K562 (cell line): ENCODE measurements around the gene DOCK8. TPM values are rescaled to one million over a fixed set of nuclear protein-coding genes. Genes with fewer than 3 reads are reported as not detected.
"Not testable (repeated sequence)": the region's sequence is repeated elsewhere in the genome, so short reads cannot be mapped to it uniquely, and the experiment has no call there.

ENCODE experiments used
- ATAC-seq: fragments of 200-7000 bp; cut with Tn5 transposase; 3 replicates; pipeline ENCODE4 v1.9.1; 2020; ENCODE audit warnings: moderate library complexity
- BruUV-seq: library from RNA; stranded (reverse); fragments of 400-500 nt; replicated peaks from 2 replicates; lab custom pipeline; 2021; lab: Mats Ljungman, UMichigan
- CTCF ChIA-PET: fragments of 300-600 bp; formaldehyde crosslinking; extraction: SDS; loops from one replicate; lab custom pipeline; 2021; ENCODE audit warnings: low intra/inter-chr PET ratio; lab: Yijun Ruan, JAX
- POLR2A ChIA-PET: fragments of 300-600, 350-650 bp; sonication (Branson Sonifier 250); formaldehyde crosslinking; extraction: SDS; loops from one replicate; lab custom pipeline; 2021; ENCODE audit warnings: antibody characterized with exemption, inconsistent platforms; lab: Yijun Ruan, JAX
- DNase-seq, 4 experiments: peaks; one replicate each; pipeline versions ENCODE4 v3.0.0 to v3.0.0-alpha.2; 2011 to 2018; ENCODE audit warnings: low spot score in 3 of 4, mixed read lengths in 3 of 4; ENCODE audit errors: extremely low read depth in 1 of 4
- FAIRE-seq: peaks from 2 replicates; lab custom pipeline; 2011; peaks lifted over from hg19 to GRCh38; lab: Jason Lieb, UNC
- H2AFZ ChIP-seq: 2 replicates; pipeline ENCODE4 v1.6.0; 2011; ENCODE audit warnings: low read depth, low read length, control low read depth, inconsistent platforms
- H3K27ac ChIP-seq: fragments of 200-600 bp; 3 replicates; pipeline ENCODE4 v1.8.0; 2011; ENCODE audit warnings: low read depth, mild to moderate bottlenecking, control low read depth, inconsistent platforms, low read length, moderate library complexity, mixed read lengths; ENCODE audit errors: extremely low read depth
- H3K27me3 ChIP-seq, 2 experiments: fragments of 300-600 bp in 1 of 2; 2 replicates in 1 of 2; 3 replicates in 1 of 2; pipeline versions ENCODE4 v1.6.0 to v1.8.0; 2011; ENCODE audit warnings: inconsistent platforms in 2 of 2, low read length in 2 of 2, mild to moderate bottlenecking in 1 of 2, mixed read lengths in 1 of 2, moderate library complexity in 1 of 2; ENCODE audit not compliant: control insufficient read depth in 2 of 2, insufficient read depth in 2 of 2
- H3K36me3 ChIP-seq: fragments of 300-600 bp; 3 replicates; pipeline ENCODE4 v1.8.0; 2011; ENCODE audit warnings: mild to moderate bottlenecking, low read length, inconsistent platforms; ENCODE audit not compliant: control insufficient read depth, insufficient read depth
- H3K4me1 ChIP-seq, 2 experiments: fragments of 200-600 bp in 1 of 2; replicated peaks in 1 of 2; 2 replicates in 1 of 2; 3 replicates in 1 of 2; pipeline versions ENCODE4 v1.5.1 to v1.8.0; 2011; ENCODE audit warnings: inconsistent platforms in 2 of 2, low read length in 2 of 2, mild to moderate bottlenecking in 1 of 2, mixed read lengths in 1 of 2, moderate library complexity in 1 of 2; ENCODE audit not compliant: control insufficient read depth in 2 of 2, insufficient read depth in 2 of 2
- H3K4me2 ChIP-seq: 2 replicates; pipeline ENCODE4 v1.6.1; 2011; ENCODE audit warnings: low read length, control low read depth, inconsistent platforms, mixed read lengths; ENCODE audit not compliant: insufficient read depth
- H3K4me3 ChIP-seq: fragments of 200-600 bp; sonication (generic), shearing (Covaris generic); 2 replicates; pipeline ENCODE4 v1.5.1; 2016; ENCODE audit warnings: control low read depth, inconsistent platforms
- H3K79me2 ChIP-seq: fragments of 200-600 bp; 3 replicates; pipeline ENCODE4 v1.8.0; 2011; ENCODE audit warnings: low read length, inconsistent platforms; ENCODE audit not compliant: control insufficient read depth, insufficient read depth
- H3K9ac ChIP-seq, 2 experiments: 2 replicates each; pipeline versions ENCODE4 v1.6.0 to v1.6.1; 2011; ENCODE audit warnings: low read depth in 2 of 2, low read length in 2 of 2, control low read depth in 1 of 2, inconsistent platforms in 1 of 2, mild to moderate bottlenecking in 1 of 2, mixed read lengths in 1 of 2; ENCODE audit not compliant: insufficient read depth in 1 of 2
- H3K9me1 ChIP-seq: one replicate; pipeline ENCODE4 v1.6.0; 2011; ENCODE audit warnings: inconsistent platforms, mild to moderate bottlenecking, low read length, moderate library complexity; ENCODE audit not compliant: control insufficient read depth, insufficient read depth
- H3K9me3 ChIP-seq: replicated peaks from 2 replicates; pipeline ENCODE4 v1.5.1; 2011; ENCODE audit warnings: low read depth, low read length, inconsistent platforms; ENCODE audit not compliant: control insufficient read depth, insufficient read depth
- H4K20me1 ChIP-seq: replicated peaks from 2 replicates; pipeline ENCODE4 v1.6.1; 2011; ENCODE audit warnings: low read length, inconsistent platforms, mixed read lengths; ENCODE audit not compliant: control insufficient read depth, insufficient read depth
- CXXC5 ChIP-seq: fragments of 250-450 bp; sonication (Bioruptor Pico); IDR thresholded peaks from 2 replicates; pipeline ENCODE4 v1.8.0; 2022; ENCODE audit warnings: inconsistent platforms, mild to moderate bottlenecking, moderate library complexity
- E2F6 ChIP-seq, 2 experiments: IDR thresholded peaks; 2 replicates each; pipeline ENCODE4 v1.6.1; 2011; ENCODE audit warnings: borderline replicate concordance in 1 of 2, control low read depth in 1 of 2, low read depth in 1 of 2, low read length in 1 of 2, mild to moderate bottlenecking in 1 of 2, mixed read lengths in 1 of 2, moderate library complexity in 1 of 2; ENCODE audit not compliant: insufficient read depth in 1 of 2, insufficient read length in 1 of 2, poor library complexity in 1 of 2, severe bottlenecking in 1 of 2; ENCODE audit errors: extremely low read depth in 1 of 2
- MGA ChIP-seq: fragments of 450-650 bp; IDR thresholded peaks from 2 replicates; pipeline ENCODE4 v1.6.1; 2016; ENCODE audit warnings: mild to moderate bottlenecking, moderate library complexity
- ZNF589 ChIP-seq: fragments of 200-800 bp; sonication (Bioruptor generic); IDR thresholded peaks from 2 replicates; pipeline ENCODE4 v1.6.1; 2016; ENCODE audit warnings: low read depth, missing genetic modification characterization, missing compliant biosample characterization
- WGBS: fragments of 100-300 bp; shearing (Covaris generic); methylation state at CpG from one replicate; pipeline ENCODE4 v1.1.6; 2016; ENCODE audit warnings: low coverage, mixed read lengths; ENCODE audit not compliant: insufficient coverage; ENCODE audit errors: missing lambda C conversion rate; 5-methylcytosine and 5-hydroxymethylcytosine counted together
- in situ Hi-C: fragments of 300-500 bp; cut with MboI; formaldehyde crosslinking; loops from 4 replicates; pipeline ENCODE4 v1.15.0; 2018; ENCODE audit warnings: inconsistent platforms, mixed read lengths
- intact Hi-C: fragments of 100-400 bp; cut with micrococcal nuclease; formaldehyde crosslinking; loops from 2 replicates; pipeline ENCODE4 v1.14.2; 2022
- polyA plus RNA-seq, 8 experiments: library from polyadenylated mRNA; depleted of rRNA in 4 of 8; stranded (reverse) in 5 of 8; unstranded in 3 of 8; fragments of >200 nt; fragmentation: Nextera tagmentation in 2 of 8; fragmentation: Illumina TruSeq in 1 of 8; extraction: Ambion mirVana in 2 of 8; extraction: Trizol in 1 of 8; gene quantifications; 2 replicates each; pipeline versions ENCODE4 v1.2.1 to v1.2.3, GENCODE V29; 2011 to 2014; ENCODE audit warnings: inconsistent platforms in 1 of 8, missing spikeins in 1 of 8
- total RNA-seq, 7 experiments: library from RNA; depleted of rRNA in 6 of 7; stranded (reverse); fragments of >200 nt in 6 of 7; fragmentation: Illumina TruSeq in 2 of 7; extraction: Trizol in 2 of 7; gene quantifications; 2 replicates each; pipeline versions ENCODE4 v1.2.1 to v1.2.3, GENCODE V29; 2011 to 2021; ENCODE audit warnings: low replicate concordance in 1 of 7

The DOCK8 gene
- total and polyA plus RNA-seq, 9 of the 15 experiments (the other 6 are each of a cell fraction or from before 2014, with no cell fraction given), result 14.4 to 53.8 (median 25.1) TPM

- BruUV-seq, H4K20me1 ChIP-seq, H3K9me1 ChIP-seq, H3K36me3 ChIP-seq, H3K9me3 ChIP-seq, H3K27me3 ChIP-seq: not testable (repeated sequence)
- H3K79me2 ChIP-seq, result peaks cover 37% of the 10 kb centered on the region
- FAIRE-seq, result peak; percentile 51
- ChIA-PET POLR2A (interaction anchor here (0.6 to 1.7 kb wide), 3 partner anchors 8 to 75 kb away, joined by 3 to 9 read pairs (median 3); no protein-coding TSS in a partner anchor), CTCF (interaction anchor here (0.9 kb wide), 1 partner anchor 8 kb away, joined by 6 read pairs; no protein-coding TSS in a partner anchor)
- H3K4me1 ChIP-seq, result peaks cover 24 to 48% of the 10 kb centered on the region in 2 experiments
- H3K4me3 ChIP-seq, result peak overlapping the region; percentile 57
- peak in 1 of 4 experiments; percentile 54 for DNase-seq
- 0 out of 2 replicates have a peak, but pooled peaks have one; percentile 14 for TF ChIP-seq ZNF589 (CRISPR knock-in tag)
- TF ChIP-seq CXXC5 (CRISPR knock-in tag), result peak; percentile 5; the same call in 1 of the 2 replicates
- peak; percentile 72 for TF ChIP-seq MGA
- TF ChIP-seq E2F6 (IDR thresholded peaks at IDR 0.05; ENCODE audit: borderline replicate concordance in 1 of 2, extremely low read depth in 1 of 2, insufficient read depth in 1 of 2, insufficient read length in 1 of 2, low read depth in 1 of 2, low read length in 1 of 2, poor library complexity in 1 of 2, severe bottlenecking in 1 of 2), result peak in 1 of 2 experiments; percentile 9
- H2AFZ ChIP-seq, result peak overlapping the region; percentile 90
- H3K9ac ChIP-seq, result peak overlapping the region; percentile 84; a peak in 3 of 4 replicates
- peak; percentile 6 for ATAC-seq
- intact Hi-C loops (loop anchor here (1.0 to 10.0 kb wide), 2 partner anchors 58 to 91 kb away; no protein-coding TSS in a partner anchor), in situ Hi-C loops (loop anchor here (5.0 kb wide), 1 partner anchor 73 kb away; no protein-coding TSS in a partner anchor)
- WGBS, result 13% methylated on average over 14 of the region's 24 CpGs
- peak overlapping the region; percentile 92 for H3K27ac ChIP-seq
- peak overlapping the region; percentile 81 for H3K4me2 ChIP-seq
Observed at GRCh38 chr9:213901-214300, 764 bp upstream of the DOCK8 start.
